Retina (tissue), 1 donor: ENCODE measurements around the gene DUS2.

Experiments used
- DNase-seq: peaks from one replicate; pipeline ENCODE4 v3.0.0-alpha.2; 2016

The DUS2 gene

DNA sequence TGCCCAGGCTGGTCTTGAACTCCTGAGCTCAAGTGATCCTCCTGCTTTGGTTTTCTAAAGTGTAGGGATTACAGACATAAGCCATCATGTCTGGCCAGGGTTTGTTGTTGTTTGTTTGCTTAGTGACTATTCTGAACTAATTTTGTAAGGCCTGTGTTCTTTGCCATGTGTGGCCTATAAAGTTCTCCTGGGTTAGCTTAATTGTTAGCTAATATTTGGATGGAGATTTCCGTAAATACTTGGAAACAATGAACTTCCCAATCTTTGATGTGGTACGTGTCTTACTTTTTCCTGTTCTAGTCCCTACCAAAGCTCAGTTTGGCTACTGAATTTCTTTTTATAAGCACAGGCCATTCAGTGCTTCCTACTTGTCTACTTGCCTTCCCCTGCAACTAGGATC is 24.9 kb downstream of the DUS2 start:
- DNase-seq: no peak

DNA sequence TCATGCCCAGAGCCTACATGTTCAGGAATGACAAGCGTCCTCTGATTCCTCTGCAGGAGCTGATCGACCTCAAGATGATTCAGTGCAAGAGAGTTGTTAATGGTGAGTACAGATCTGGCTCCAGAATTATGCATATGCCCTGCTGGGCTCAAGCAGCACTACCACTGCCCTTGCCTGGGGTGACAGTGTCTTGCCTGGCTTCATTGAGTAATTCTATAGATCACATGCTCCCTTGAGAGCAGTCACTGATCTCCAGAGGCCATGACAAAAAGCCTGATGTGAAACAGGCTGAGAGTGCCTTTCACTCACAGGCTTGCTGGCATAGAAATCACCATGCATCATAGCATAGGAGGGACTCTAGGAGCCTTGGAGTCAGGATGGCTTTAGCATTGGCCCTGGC is 26.4 kb downstream of the DUS2 start:
- no peak for DNase-seq

DNA sequence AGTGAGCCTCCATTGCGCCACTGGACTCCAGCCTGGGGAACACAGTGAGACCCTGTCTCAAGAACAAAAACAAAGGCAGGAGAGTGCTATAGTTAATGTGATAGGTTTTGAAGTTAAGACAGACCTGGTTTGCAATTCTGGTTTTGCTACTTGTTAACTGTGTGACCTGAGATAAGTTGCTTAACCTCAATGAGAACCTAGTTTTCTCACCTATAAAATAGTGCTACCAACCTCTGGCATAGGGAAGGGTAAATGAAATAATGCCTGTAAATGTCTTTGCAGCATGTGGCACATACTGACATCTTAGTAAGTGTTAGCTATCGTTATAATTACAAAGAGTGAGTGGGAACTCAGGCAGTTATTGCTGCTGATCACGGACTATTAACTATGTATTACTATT is 32.3 kb downstream of the DUS2 start:
- DNase-seq: no peak

- DNase-seq: no peak
Measured at GRCh38 chr16:68059804-68060203, 36.7 kb downstream of the DUS2 start.

DNA sequence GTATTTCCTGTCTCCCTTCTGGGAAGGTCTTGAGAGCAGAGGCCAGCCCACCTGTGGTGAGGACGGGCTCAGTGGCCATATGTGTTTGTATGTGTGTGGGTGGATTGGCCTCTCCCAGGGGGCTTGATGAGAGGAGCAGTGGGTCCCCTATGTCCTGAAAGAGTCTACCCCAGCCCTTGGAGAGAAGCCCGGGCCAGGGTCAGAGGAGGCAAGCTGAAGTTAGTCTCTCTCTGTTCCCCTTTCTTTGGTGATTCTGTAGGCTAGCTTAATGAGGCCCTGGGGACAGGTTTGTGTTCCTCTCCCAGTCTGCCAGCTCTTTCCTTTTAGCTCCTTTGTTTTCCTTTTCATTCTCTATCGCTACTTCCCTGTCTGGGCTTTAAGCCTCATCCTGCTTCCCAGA is 38.3 kb downstream of the DUS2 start:
- DNase-seq: no peak

- DNase-seq: no peak
Measured at GRCh38 chr16:68062910-68063393, 39.9 kb downstream of the DUS2 start.

DNA sequence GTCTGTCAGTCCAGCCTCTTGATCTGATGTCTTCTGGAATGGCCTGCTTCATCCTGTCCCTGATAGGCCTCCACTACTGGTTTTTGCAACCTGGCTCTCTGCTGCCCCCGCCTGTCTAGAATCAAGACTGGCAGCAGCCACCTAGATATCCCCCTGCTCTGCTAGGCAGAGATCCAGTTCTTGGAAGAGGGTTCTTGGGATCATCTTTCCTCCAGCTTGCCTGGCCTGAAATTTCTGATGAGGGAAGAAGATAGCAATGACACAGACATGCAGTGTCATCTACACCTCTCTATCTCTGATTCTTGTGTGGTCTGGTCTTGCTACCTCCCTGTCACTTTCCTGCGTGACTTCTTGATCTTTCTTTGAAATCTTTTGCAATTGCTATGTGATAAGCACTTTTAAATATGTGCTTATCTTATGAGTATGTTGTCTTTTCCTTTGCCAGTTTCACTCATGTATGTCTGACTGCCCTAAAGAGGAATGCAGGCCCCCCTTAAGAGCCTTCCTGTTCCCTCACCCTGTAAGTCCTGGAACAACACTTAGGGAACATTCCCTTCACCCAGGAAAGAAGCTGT is 41.8 kb downstream of the DUS2 start:
- DNase-seq: peak; percentile 49

- DNase-seq: no peak
Measured at GRCh38 chr16:68065716-68066305, 42.7 kb downstream of the DUS2 start.

DNA sequence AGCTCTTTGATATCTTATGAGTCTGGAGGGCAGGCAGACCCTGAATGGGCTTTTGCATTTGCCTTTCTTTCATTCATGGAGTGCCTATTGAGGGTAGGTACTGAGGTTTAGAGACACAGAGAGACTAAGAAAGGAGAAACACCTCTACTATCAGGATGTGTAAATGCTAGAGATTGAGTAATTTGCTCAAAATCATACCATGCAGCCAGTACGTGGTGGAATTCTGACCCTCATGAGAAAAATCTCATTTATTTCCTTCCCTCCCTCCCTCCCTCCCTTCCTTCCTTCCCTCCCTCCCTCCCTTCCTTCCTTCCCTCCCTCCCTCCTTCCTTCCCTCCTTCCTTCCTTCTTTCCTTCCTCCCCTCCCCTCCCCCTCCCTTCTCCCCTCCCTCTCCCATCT is 43.7 kb downstream of the DUS2 start:
- DNase-seq: no peak

GRCh38 chr16:68068926-68069325 is 45.8 kb downstream of the DUS2 start:
- no peak for DNase-seq

- peak; percentile 22 for DNase-seq
Measured at GRCh38 chr16:68069511-68070248, 46.6 kb downstream of the DUS2 start.

- no peak for DNase-seq
Measured at GRCh38 chr16:68070249-68070730, 47.2 kb downstream of the DUS2 start.

DNA sequence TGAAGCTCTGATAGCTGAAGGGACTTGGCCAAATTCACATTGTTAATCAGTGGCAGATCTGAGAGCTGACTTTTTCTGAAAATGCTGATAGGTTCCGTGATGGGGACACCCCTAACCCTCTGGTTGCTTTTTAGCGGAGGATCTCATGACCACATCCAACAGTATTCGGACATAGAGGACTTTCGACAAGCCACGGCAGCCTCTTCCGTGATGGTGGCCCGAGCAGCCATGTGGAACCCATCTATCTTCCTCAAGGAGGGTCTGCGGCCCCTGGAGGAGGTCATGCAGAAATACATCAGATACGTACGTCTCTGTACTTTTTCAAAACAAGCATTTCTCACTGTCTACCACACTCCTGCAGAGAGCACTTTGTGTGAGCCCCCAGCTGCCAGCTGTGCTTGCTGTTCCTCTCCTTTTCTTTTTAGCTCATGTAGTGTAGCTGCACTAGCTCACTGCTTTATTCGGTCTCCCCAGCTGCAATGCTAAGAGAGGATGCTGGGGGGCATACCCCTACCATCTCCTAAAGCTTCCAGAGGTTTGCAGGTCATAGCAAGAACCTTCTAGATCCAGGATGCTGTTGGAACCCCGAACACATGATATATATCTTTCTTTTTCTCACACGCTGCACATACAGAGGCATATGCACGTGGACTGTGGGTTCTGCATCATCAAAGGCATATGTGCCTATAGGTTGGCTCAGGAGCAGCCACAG is 47.9 kb downstream of the DUS2 start:
- no peak for DNase-seq

DNA sequence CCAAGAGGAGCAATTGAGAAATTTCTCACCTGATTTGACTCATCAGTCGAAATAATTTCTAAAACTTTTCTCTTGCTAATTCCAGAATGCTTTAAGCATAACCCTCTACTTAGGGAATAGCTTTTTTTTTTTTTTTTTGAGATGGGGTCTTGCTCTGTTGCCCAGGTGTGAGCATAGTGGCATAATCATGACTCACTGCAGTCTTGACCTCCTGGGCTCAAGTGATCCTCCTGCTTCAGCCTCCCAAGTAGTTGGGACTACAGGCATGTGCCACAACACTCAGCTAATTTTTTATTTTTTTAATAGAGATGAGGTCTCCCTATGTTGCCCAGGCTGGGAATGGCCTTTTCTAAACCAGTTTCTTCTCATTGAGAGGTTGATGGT is 48.4 kb downstream of the DUS2 start:
- no peak for DNase-seq

DNA sequence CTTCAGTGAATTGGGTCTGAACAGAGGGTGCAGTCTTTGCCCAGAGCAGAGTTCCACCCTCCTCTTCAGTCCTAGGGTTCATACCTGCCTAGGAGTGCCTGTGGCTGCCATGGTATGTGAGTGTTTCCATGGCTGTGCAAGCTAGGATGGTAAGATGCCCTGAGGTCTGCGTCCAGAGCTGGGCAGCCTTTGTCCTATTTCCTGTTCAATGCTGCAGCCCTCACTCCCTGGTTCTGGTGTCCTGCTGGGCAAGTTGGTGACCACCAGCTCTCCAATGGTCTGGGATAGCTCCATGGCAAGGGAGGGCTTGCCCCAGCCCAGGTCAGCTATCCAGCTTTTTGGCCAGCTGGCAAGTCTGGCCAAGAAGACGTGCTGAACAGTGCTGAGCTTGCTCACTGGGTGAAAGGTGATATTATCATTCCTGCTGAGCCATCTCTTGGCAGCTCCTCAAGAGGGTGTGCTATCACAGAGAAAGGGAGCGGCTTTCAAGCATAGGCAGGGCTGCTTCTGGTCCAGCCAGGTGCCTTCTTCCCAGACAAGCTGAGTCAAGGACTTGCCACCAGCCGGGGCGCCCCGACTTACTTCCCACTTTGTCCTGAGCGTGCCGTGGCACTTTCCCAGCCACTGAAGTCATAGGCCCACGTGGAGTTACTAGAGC is 49.1 kb downstream of the DUS2 start:
- no peak for DNase-seq

DNA sequence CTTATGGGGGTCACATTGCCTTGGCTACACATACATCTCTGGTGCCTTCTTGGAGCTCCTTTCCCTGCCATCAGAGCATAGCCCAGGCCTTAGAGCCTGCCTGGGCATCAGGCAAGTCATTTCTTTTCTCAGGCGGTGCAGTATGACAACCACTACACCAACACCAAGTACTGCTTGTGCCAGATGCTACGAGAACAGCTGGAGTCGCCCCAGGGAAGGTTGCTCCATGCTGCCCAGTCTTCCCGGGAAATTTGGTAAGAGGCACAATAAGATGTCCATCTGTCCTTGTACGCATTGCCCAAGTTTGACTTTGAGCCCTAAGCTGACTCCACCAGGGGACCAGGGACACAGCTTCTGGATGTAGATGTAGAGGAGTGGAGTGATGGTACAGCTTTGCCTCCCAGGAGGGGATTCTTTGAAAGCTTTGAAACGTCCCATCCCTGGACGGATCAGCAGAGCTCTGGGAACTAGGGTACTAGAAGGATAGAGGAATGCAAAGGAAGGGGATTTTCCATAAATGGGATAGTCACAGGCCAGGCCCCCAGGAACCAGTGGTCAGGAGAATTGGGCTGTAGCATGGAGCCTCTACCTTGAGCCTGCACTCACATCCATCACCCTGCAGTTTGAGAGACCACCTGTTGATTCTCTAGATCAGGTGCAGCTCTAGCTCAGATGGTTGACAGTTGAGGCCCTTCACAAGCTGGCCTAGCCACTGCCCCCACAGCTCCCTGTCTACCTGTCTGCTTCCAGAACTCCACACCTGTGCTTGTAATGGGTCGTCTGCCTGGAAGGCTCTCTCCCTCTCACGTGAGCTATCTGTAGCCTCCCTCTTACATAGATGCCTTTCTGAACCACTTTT is 51.0 kb downstream of the DUS2 start:
- no peak for DNase-seq

DNA sequence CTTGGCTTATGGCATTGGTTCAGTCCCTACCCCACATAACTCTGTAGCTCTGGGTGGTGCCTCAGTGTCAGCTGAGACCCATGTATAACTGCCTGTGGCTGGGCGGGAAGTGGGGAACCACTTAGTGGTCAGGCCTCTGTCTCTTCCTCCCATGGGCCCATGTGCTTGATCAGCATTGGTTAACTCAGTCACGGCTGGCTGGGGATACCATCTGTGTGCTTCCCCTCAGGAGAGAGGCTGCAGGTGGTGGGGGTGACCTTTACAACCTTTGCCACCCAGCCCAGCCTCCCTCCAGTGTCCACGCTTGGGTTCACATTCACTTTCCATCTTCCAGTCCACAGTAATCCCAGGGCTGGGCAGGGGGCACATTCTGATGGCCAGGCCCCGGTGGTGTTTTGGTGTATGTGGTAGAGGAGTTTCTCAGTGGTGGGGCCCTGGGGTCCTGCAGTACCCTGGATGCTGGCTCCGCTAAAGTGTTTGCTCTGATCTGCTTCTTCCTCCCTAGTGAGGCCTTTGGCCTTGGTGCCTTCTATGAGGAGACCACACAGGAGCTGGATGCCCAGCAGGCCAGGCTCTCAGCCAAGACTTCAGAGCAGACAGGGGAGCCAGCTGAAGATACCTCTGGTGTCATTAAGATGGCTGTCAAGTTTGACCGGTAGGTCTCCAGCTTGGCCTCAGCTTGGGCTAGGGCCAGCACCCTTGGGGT is 51.9 kb downstream of the DUS2 start:
- no peak for DNase-seq

GRCh38 chr16:68075980-68076379 is 52.9 kb downstream of the DUS2 start:
- DNase-seq: no peak

- DNase-seq: no peak
Measured at GRCh38 chr16:68076560-68076959, 53.5 kb downstream of the DUS2 start.

DNA sequence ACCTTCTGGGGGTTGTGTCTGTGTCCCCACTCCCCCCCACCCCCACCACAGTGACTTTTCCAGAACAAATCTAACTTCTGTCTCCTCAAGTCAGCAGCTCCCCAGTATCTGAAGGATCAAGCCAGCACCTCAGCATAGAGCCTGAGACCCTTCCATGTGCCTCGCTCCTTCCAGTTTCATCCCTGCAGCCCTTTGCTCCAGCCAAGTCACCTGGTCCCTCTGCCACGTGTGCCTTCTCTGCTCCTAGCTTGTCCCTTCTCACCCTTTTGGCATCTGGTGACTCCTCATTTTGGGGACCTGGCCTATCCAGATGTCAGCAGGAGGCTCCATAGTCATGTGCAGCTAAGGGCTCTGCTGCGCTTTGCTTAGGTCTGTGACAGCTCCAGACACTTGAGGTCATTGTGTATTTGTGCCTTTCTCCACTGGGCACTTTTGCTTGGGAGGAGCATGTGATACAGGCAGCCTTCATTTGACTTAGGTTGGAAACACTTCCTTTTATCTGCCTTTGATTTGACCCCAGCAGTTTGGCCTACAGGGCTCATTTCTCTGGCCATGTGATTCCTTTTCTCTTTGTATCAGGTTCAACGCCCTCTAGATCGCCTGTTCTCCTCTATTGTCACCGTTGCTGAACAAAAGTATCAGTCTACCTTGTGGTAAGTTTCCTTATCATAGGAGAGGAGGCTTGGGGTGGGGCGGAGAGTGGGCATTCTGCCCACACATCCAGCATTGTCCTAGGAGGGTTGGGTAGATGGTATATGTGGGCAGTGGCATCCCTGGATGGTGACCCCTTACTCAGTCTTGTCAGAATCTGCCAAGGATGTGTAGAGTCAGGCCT is 55.0 kb downstream of the DUS2 start:
- no peak for DNase-seq
